Neuronal stem cell (in vitro differentiated cells): ENCODE results near the gene GSKIP.

Experiments used
- small RNA-seq: library from polyadenylated mRNA; stranded (forward); fragments of <200 nt; extraction: miRNeasy Mini kit (QIAGEN cat#:217004); gene quantifications from one replicate; pipeline ENCODE3, GENCODE V24; 2013; ENCODE audit not compliant: insufficient read depth

The GSKIP gene

Small RNA genes lying within 50 kb of the gene (small RNA-seq; reads per million reads assigned to genes)
- gene RNU2-33P, result 1.2 reads per million
